Measurements from ENCODE around the gene LYZL1. TPM values are rescaled to one million over a fixed set of nuclear protein-coding genes. Genes with fewer than 3 reads are reported as not detected.

LYZL1 gene
- total RNA-seq, 2 experiments from 2014 or later, result not detected

DNA sequence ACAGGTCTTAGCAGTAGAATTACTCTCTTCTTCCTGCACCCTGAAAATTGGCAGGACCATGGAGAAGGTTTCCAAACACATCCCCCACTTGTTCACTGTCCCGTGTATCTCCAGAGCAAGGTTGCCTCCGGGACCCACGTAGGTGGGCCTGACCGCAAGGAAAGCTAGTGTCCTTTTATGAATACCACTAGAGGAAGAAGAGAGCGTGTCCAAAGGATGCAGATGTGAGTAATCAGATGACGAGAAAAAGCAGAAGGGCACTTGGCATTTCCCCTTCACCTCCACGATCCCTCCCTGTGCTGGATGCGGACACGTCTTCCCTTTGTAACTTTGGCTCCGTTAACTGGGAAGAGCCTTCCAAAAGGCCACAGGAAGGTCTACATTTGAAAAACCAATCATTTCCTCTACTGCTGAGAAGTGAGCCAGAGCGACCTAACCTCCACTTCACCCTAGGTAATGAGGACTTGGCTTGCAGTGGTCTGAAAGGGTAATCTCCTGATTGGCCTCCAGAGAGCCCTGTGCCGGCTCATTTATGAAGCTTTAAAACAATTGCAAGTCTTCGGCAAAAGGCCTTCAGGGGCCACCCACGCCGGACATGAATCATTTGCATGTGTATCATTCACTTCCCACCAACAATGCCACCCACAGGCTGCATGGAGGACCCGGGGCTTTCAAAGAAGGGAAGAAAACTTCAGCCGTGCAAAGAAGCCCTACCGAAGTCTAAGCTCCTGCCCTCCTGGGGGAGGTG is 55.4 kb downstream of the LYZL1 start:
- intact Hi-C loops (cut with micrococcal nuclease), result no loop called here
- TF ChIP-seq, protein P1, sequence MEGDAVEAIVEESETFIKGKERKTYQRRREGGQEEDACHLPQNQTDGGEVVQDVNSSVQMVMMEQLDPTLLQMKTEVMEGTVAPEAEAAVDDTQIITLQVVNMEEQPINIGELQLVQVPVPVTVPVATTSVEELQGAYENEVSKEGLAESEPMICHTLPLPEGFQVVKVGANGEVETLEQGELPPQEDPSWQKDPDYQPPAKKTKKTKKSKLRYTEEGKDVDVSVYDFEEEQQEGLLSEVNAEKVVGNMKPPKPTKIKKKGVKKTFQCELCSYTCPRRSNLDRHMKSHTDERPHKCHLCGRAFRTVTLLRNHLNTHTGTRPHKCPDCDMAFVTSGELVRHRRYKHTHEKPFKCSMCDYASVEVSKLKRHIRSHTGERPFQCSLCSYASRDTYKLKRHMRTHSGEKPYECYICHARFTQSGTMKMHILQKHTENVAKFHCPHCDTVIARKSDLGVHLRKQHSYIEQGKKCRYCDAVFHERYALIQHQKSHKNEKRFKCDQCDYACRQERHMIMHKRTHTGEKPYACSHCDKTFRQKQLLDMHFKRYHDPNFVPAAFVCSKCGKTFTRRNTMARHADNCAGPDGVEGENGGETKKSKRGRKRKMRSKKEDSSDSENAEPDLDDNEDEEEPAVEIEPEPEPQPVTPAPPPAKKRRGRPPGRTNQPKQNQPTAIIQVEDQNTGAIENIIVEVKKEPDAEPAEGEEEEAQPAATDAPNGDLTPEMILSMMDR (IDR thresholded peaks at IDR 0.05), result no peak
- no peaks in the 10 kb centered on the region for H3K36me3 Mint-ChIP-seq (ENCODE audit: low read depth)
- H3K4me3 Mint-ChIP-seq, result no peak overlapping the region
- H3K27me3 Mint-ChIP-seq, result peaks cover 17% of the 10 kb centered on the region
- no peaks in the 10 kb centered on the region for H3K4me1 Mint-ChIP-seq (ENCODE audit: low read depth)
- H3K9me3 Mint-ChIP-seq, result peaks cover 4% of the 10 kb centered on the region
- DNase-seq (no peak), ATAC-seq (no peak)
- no peak overlapping the region for H3K27ac Mint-ChIP-seq
- ChIA-PET CTCF (interaction anchor here (2.2 kb wide), 1 partner anchor 11 kb away, joined by 7 read pairs; no protein-coding TSS in a partner anchor), POLR2A (no interaction called here)

DNA sequence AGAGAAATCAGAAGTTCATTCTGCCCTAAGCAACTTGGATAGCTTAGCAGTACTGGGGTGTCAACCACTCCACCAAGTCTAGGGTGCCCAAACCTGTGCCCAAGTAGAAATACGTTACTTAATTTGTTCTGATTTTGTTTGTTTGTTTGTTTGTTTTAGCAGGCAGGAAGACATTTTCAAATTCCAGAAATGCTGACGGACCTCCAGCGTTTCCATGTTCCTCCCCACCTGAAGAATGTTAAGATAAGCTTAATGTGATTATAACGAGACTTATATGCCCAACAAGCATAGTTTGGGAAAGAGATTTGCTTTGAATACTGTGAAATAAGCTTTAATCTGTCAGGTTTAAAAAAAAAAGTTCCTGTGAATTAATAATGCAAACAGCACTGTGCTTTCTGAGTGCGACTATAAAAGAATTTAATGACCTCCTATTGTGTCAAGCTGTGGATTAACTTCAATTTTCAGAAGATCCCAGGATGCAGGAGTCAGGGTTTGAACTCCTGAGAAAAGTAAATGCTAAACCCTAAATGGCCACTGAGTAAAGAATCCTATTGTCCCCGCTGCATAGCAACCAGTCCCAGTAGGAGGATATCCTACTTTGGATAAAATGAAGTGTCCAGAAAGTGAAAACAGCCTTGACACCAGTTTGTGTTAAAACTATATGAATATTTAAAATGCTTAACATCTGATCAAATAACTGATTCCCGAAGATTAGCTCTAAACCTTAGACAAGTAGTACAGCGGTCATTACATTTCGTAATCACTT is 56.5 kb downstream of the LYZL1 start:
- no peak overlapping the region for H3K27ac Mint-ChIP-seq
- intact Hi-C loops (cut with micrococcal nuclease), result no loop called here
- no peaks in the 10 kb centered on the region for H3K36me3 Mint-ChIP-seq (ENCODE audit: low read depth)
- peaks cover 20% of the 10 kb centered on the region for H3K27me3 Mint-ChIP-seq
- POLR2A ChIA-PET, result no interaction called here
- no peaks in the 10 kb centered on the region for H3K4me1 Mint-ChIP-seq (ENCODE audit: low read depth)
- CTCF ChIA-PET, result interaction anchor here (2.2 kb wide), 1 partner anchor 10 kb away, joined by 7 read pairs; no protein-coding TSS in a partner anchor
- peaks cover 4% of the 10 kb centered on the region for H3K9me3 Mint-ChIP-seq
- H3K4me3 Mint-ChIP-seq, result no peak overlapping the region
- DNase-seq, result no peak
- ATAC-seq, result no peak
- TF ChIP-seq, protein P1 (IDR thresholded peaks at IDR 0.05), result no peak

DNA sequence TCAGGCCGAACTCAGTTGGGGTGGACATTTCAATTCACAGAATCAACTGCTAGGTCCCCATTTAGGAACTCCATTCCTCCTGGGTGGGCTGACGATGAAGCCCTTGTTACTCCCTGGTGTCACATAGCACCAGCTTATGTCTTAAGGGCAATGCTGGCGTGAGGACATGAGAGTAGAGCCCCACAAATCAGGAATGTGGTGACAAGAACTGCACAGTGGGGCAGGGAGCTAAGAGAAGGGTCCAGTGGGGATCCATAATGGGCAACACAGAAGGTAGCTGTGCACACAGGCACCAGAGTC is 57.0 kb downstream of the LYZL1 start:
- intact Hi-C loops (cut with micrococcal nuclease), result no loop called here
- DNase-seq (no peak), ATAC-seq (no peak)
- CTCF ChIA-PET, result interaction anchor here (2.2 kb wide), 1 partner anchor 9 kb away, joined by 7 read pairs; no protein-coding TSS in a partner anchor
- Mint-ChIP-seq H3K27me3 (peaks cover 20% of the 10 kb centered on the region), H3K4me3 (no peak overlapping the region), H3K4me1 (ENCODE audit: low read depth) (no peaks in the 10 kb centered on the region), H3K9me3 (peaks cover 4% of the 10 kb centered on the region), H3K36me3 (ENCODE audit: low read depth) (no peaks in the 10 kb centered on the region), H3K27ac (no peak overlapping the region)
- TF ChIP-seq, protein P1 (IDR thresholded peaks at IDR 0.05), result no peak
- POLR2A ChIA-PET, result no interaction called here

DNA sequence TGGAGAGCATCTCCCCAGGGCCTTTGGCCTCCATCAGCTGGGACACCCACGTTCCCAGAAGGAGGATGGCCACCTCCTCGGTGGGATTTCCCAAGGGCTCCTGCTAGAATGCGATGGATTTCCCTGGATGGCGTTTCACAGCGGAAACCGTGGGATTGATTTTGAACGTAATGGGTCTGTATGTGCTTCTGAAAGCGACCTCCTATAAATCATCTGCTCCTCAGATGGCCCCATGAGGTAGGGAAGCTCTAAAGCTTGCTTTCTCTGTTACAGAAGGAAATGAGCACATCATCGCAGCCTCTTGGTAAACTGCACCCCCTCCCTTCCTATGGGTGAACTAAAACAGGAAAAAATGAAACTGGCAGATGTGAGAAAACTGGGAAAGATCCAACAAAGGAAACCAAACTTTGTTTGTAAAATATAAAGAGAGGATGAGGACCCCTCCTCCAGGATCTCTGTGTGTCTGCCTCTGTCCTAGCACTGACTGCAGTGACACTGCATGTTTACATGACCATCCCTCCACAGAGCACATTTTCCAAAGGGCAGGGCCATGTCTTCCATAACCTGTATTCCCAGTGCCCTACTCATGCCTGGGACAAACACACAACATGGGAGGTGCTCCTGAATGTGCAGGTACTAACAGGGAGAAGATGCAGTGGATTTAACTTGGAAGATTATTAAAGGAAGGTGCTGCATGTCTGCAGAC is 57.6 kb downstream of the LYZL1 start:
- Mint-ChIP-seq H3K27ac (no peak overlapping the region), H3K9me3 (peaks cover 4% of the 10 kb centered on the region), H3K4me3 (no peak overlapping the region), H3K36me3 (ENCODE audit: low read depth) (no peaks in the 10 kb centered on the region), H3K27me3 (peaks cover 21% of the 10 kb centered on the region), H3K4me1 (ENCODE audit: low read depth) (no peaks in the 10 kb centered on the region)
- ChIA-PET CTCF (interaction anchor here (1.1 to 2.2 kb wide), 2 partner anchors 8 to 18 kb away, joined by 3 to 7 read pairs; no protein-coding TSS in a partner anchor), POLR2A (no interaction called here)
- intact Hi-C loops (cut with micrococcal nuclease), result no loop called here
- TF ChIP-seq, protein P1 (IDR thresholded peaks at IDR 0.05), result no peak
- ATAC-seq (no peak), DNase-seq (no peak)

All from activated CD8-positive, alpha-beta T cell treated with anti-CD3 and anti-CD28 coated beads for 36 hours (primary cell).